H7 (cell line): ENCODE data around the gene COPG1. TPM values are rescaled to one million over a fixed set of nuclear protein-coding genes. Genes with fewer than 3 reads are reported as not detected.

Source experiments
- DNase-seq: peaks from one replicate; pipeline ENCODE4 v3.0.0; 2012
- H3K27me3 ChIP-seq: 2 replicates; pipeline ENCODE4 v1.6.0; 2011; ENCODE audit warnings: mild to moderate bottlenecking, low read length; ENCODE audit not compliant: control insufficient read depth, insufficient read depth
- H3K36me3 ChIP-seq: replicated peaks from 2 replicates; pipeline ENCODE4 v1.5.1; 2011; ENCODE audit warnings: low read length; ENCODE audit not compliant: control insufficient read depth, insufficient read depth
- H3K4me3 ChIP-seq: 2 replicates; pipeline ENCODE4 v1.5.1; 2011; ENCODE audit warnings: low read depth, mild to moderate bottlenecking, control low read depth, low read length, moderate library complexity; ENCODE audit not compliant: insufficient read depth
- total RNA-seq: library from RNA; depleted of rRNA; stranded (reverse); fragments of >200 nt; shearing (Covaris generic); gene quantifications from 2 replicates; pipeline ENCODE4 v1.2.3, GENCODE V29; 2014; rRNA removed

Gene COPG1
- total RNA-seq, 1 experiment from 2014 or later, result 138 TPM

DNA sequence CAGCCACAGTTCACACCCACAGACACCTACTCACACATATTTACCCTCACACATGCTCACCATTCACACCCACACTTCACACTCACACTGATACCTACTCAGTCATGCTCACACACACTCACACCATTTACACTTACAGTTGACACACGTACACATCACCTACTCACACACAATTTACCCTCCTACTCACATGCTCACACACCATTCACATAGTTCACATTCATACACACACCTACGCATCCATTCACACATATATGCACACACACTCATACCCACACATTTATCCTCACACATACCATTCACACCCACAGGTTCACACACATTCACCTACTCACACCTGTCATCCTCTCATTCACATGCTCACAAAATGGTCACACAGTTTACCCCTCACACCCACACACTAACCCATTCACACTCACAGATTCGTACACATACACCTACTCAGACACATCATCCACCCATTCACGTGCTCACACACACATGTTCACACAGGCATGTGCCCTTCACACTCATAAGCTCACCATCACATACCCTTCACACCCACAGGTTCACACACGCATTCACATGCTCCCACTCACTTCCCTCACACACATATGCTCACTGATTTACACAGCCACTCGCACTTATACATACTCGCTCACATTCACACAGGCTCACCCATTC lies 71.5 kb downstream of the COPG1 start:
- Histone ChIP-seq H3K36me3 (peaks cover 2% of the 10 kb centered on the region; the same call in 1 of the 2 replicates), H3K4me3 (no peak overlapping the region), H3K27me3 (no peaks in the 10 kb centered on the region)
- DNase-seq, result peak; percentile 22

DNA sequence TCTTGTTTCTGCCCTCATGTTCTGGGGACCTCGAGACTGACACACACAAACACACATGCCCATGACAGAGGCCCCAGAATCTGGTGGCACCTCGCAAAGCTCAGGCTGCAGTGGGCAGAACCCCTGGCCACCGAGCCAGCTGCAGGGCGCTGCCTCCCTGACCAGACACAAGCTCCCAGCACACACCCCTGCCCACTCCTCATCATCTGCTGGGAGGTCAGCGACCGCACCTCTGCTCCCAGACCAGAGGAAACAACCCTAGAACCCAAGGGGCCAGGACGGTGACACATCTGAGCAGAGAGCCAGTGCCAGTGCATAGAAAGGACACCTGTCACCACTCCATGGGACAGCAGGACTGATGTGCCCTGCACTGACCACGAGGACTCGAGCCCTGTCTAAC lies 72.5 kb downstream of the COPG1 start:
- H3K4me3 ChIP-seq, result no peak overlapping the region
- peaks cover 2% of the 10 kb centered on the region; the same call in 1 of the 2 replicates for H3K36me3 ChIP-seq

GRCh38 chr3:129323651-129324294 lies 74.4 kb downstream of the COPG1 start:
- no peaks in the 10 kb centered on the region for H3K27me3 ChIP-seq
- H3K36me3 ChIP-seq, result peaks cover 2% of the 10 kb centered on the region; the same call in 1 of the 2 replicates
- peak; percentile 62 for DNase-seq
- H3K4me3 ChIP-seq, result no peak overlapping the region

More for the DNA sequence above, 72.5 kb downstream of the COPG1 start:
- H3K27me3 ChIP-seq, result no peaks in the 10 kb centered on the region
- DNase-seq, result no peak

DNA sequence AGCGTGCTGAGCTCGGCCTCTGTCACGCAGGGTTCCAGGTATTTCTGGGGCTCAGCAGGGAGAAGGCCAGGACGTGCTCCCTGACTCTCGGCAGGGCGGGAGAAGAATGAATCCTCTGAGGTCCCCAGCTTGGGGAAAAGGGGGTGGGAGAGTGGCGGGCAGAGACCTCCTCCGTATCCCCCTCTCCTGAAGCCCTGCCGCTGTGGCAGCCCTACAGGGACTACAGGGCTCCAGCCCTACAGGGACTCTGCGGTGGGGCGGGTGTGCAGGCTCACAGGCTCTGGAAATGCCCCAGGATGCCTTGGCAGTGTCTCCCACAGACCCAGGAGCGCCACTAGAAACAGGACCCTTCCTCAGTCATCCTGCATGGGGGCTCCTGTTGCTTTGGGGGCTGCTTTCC lies 75.4 kb downstream of the COPG1 start:
- Histone ChIP-seq H3K4me3 (no peak overlapping the region), H3K36me3 (peaks cover 2% of the 10 kb centered on the region; the same call in 1 of the 2 replicates), H3K27me3 (no peaks in the 10 kb centered on the region)
- no peak for DNase-seq

DNA sequence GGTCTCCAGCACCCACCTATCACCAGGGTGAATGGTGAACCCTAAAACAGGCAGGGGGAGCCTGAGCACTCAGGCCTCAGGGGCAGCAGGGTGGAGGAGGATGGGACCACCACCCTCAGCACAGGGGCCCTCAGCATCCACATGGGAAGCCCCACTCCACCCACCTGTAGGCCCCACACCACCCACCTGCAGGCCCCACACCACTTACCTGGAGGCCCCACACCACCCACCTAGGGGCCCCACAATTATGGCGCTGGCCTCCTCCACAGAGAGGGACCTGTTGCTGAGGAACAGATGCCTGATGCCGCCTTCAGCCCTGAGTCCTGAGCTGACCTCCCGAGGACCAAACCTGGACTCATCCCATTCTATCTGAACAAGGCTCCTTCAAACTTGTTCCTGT lies 76.0 kb downstream of the COPG1 start:
- DNase-seq, result no peak
- Histone ChIP-seq H3K4me3 (no peak overlapping the region), H3K36me3 (peaks cover 2% of the 10 kb centered on the region; the same call in 1 of the 2 replicates)

GRCh38 chr3:129326138-129326537 lies 76.7 kb downstream of the COPG1 start:
- Histone ChIP-seq H3K36me3 (no peaks in the 10 kb centered on the region; the same call in 1 of the 2 replicates), H3K27me3 (no peaks in the 10 kb centered on the region), H3K4me3 (no peak overlapping the region)
- DNase-seq, result no peak

More for the DNA sequence above, 76.0 kb downstream of the COPG1 start:
- no peaks in the 10 kb centered on the region for H3K27me3 ChIP-seq

DNA sequence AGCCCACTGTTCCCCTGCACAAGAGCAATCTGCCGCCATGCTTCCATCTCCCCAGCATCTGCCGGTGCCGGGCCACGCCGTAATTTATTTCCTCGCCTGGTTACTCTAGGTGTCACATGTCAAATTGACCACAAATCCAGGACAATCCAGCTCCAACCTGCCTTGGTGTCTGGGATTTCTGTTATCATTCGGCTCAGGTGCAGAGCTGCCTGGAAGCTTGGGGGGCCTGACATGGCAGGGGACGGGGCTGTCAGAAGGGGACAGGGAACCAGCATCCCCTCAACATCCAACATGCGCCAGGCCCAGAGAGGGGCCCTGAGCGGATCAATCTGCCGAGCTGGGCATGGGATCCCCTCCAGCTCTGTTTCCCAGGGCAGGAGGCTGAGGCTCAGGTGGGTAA lies 77.2 kb downstream of the COPG1 start:
- H3K27me3 ChIP-seq, result no peaks in the 10 kb centered on the region
- H3K4me3 ChIP-seq, result no peak overlapping the region
- no peaks in the 10 kb centered on the region; the same call in 1 of the 2 replicates for H3K36me3 ChIP-seq
- no peak for DNase-seq

Other genes starting within 250 kb of the COPG1 start
- 0.21 and 0.81 TPM in 2 replicates for gene EFCC1, start 248.3 kb upstream of the COPG1 start, total RNA-seq
- not detected in 2 replicates for gene GP9, start 188.8 kb upstream of the COPG1 start, total RNA-seq
- gene RAB43, start 127.8 kb upstream of the COPG1 start, total RNA-seq, result 31.9 and 39.4 TPM in 2 replicates
- 24.1 and 26.2 TPM in 2 replicates for gene ISY1, start 88.5 kb upstream of the COPG1 start, total RNA-seq
- 351 and 430 TPM in 2 replicates for gene CNBP, start 65.7 kb upstream of the COPG1 start, total RNA-seq
- 28.1 and 32.0 TPM in 2 replicates for gene HMCES, start 29.3 kb downstream of the COPG1 start, total RNA-seq
- gene EFCAB12, start 179.0 kb downstream of the COPG1 start, total RNA-seq, result 0.10 and 0.44 TPM in 2 replicates
- 25.1 and 37.4 TPM in 2 replicates for gene MBD4, start 190.3 kb downstream of the COPG1 start, total RNA-seq
- 15.0 and 22.0 TPM in 2 replicates for gene IFT122, start 190.6 kb downstream of the COPG1 start, total RNA-seq